HG03521 (cell line): ENCODE measurements around the gene FRMPD3.
"Not testable (repeated sequence)": the region's sequence is repeated elsewhere in the genome, so short reads cannot be mapped to it uniquely, and the experiment has no call there.

Experiments
- ATAC-seq: cut with Tn5 transposase; IDR thresholded peaks from one replicate; pipeline ENCODE4 v1.9.1; 2021; ENCODE audit warnings: mild to moderate bottlenecking, moderate library complexity; ENCODE audit not compliant: unreplicated experiment

The FRMPD3 gene

GRCh38 chrX:107448998-107449835 is at the start of gene FRMPD3:
Gene FRMPD3, plus strand, starts transcription at chrX:107449652. Its CDS starts 76,937 bp downstream, at chrX:107526589.
- ATAC-seq: no peak

GRCh38 chrX:107420571-107420970 is 28.9 kb upstream of the FRMPD3 start:
- no peak for ATAC-seq

DNA sequence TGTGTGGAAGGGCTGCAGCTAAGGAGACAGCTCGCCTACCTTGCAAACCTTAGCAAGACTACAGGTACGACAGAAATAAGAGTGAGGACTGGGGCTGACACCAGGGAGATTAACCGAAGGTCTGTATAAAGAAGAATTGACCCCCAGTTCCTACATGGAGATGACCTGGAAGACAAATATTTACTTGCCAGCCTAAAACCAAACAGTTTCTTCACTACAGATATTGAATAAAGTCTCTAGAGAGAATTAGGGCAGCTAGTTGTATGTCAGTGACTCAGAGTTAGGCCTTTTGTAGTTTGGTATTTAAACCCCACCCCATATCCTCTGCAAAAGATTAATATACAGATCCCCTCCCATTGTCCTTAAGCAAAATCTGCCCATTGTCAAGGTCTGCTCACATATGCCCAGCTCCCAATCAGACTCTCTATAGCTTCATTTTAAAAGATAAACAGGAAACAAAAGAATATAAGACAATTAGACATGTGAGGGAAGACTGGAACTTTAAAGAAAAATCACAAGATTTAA is 28.1 kb upstream of the FRMPD3 start:
- ATAC-seq: no peak

- ATAC-seq: no peak
Measured at GRCh38 chrX:107429090-107429489, 20.4 kb upstream of the FRMPD3 start.

DNA sequence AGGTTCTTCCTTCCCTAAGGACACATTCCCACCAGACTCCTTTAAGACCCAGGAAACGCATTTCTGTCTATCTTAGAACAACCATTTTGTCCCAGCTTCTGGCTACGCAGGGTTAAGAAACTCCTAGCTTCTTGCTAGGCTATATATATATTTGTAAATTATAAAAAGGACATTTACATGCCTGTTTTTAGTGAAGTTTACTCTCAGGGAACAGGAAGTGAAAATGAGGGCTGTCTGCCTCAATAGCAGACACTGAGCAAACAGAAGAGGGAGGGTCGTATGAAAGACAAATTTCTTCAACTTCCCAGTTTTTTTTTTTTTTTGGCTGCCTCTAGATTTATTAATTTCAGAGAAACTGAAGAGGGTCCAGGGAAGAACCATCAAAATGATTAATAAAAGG is 9.3 kb upstream of the FRMPD3 start:
- no peak for ATAC-seq

DNA sequence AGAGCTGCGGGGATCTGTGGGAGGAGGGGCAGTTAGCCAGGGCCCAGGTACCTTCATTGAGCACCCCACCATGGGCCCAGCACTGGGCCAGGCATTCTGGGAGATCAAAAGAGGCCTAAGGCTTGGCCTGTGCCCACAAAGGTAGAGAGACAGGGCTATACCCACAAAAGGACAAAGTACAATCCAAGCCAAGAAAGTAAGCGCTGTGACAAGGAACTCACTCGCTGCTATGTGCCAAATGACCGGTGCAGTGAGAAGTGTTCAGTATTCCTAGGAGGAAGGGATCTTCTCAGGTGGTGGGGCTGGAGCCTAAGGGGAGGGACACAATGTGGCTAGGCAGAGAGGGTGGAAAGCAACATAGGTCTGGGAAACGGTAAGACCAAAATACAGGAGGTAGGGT is 8.8 kb upstream of the FRMPD3 start:
- ATAC-seq: no peak

DNA sequence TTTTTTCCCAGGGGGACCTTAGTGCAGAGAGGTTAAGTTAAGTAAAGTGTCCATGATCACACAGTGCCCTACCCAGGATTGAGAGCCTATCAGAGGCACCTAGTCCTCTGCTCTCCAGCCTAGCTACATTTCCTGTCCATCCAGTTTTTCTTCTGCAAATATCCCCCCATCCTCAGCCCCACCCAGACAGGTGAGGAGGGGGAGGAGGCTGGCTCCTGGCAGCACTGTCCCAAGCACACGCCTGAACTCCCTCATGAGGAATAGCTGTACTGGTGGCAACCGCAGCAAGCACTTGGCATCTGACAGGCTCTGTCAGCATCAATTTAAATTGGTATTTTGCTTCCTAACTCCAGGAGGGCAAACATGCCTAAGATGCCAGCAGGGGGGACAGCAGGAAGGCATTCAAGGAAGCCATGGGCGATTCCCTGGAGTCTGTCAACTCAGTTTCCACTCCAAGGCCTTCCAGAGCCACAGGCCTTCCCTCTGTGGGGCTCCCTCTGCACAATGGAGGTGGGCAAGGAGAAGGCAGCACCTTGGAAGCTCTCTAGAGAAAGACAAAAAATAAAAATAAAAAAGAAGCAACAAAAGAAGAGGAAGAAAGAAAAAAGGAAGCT is 6.4 kb upstream of the FRMPD3 start:
- ATAC-seq: no peak

- ATAC-seq: no peak
Measured at GRCh38 chrX:107445146-107445545, 4.3 kb upstream of the FRMPD3 start.

DNA sequence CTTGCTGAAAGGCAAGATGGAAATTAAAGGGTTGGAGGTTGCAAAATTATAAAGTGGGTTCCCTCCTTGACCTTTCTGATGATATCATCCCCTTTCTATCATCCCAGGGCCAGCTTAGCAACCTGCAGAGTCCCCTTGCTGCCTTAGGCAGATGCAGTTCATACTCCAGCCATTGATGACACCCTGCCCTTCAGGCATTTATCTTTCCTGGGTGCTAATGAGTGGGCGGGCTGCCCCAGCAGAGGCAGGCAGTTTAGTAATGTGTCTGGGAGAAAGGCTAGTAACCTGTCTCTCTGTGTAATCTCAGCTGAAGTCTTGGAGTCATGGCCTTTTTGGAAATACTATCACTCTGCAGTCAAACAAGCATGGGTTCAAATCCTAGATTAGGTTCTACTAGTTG is 3.8 kb upstream of the FRMPD3 start:
- no peak for ATAC-seq

DNA sequence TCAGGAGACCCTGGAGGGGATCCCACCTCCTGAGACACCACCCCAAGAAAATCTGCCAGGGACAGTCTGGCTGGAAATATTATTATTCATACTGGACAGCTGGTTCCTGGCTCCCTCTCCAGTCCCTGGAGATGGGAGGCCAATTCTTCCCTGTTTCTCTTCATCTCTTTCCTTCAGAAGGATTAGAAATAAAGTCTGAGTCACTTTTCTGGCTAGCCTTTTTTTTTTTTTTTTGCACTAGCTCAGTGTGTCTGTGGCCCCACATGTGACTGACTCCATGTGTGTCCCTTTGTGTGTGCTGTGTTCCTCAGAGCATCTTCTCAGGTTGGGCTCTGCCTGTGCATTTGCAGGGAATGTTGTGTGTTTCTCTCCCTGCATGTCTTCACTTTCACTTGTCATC is 1.8 kb upstream of the FRMPD3 start:
- ATAC-seq: no peak

- ATAC-seq: no peak
Measured at GRCh38 chrX:107448625-107448997, 841 bp upstream of the FRMPD3 start.

- no peak for ATAC-seq
Measured at GRCh38 chrX:107450823-107451509, 1.5 kb downstream of the FRMPD3 start.

DNA sequence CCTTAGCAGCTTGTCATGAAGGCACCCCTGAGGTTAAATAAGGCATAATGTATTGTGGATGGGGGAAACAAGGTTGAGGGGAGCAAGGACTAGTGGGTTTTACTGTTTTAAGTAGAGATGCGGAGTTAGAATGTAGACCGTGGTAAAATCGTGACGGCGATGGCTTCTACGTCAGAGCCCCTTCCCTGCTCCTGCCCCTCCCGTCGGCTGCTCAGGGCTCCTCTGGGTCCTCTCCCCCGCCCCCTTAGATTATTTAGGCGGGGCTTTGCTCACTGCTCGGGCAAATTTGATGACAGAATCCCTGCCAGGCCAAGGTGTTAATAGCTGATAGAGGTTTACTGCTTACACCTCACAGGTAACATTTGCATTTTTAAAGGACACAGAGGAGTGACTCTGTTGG is 2.3 kb downstream of the FRMPD3 start:
- ATAC-seq: no peak

DNA sequence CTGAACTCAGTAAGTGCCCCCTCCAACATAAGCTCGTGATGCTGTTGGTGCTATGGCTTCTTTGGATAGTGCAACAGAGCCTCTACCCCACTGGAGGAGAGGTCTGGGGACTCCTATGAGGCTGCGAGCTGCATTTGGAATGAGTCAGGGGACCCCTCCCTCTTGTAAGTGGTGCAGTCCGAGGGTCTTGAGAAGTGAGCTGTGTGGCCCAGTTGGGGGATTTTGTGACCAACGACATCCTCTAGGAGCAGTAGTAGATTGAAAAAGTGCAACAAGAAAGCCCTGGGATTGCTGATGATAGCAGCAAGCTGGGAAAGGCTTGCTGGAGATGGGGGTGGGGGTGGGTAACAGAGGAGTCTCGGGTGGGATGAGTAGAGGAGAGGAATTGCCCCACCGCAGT is 3.1 kb downstream of the FRMPD3 start:
- no peak for ATAC-seq

GRCh38 chrX:107454302-107454701 is 4.8 kb downstream of the FRMPD3 start:
- peak; percentile 76 for ATAC-seq

DNA sequence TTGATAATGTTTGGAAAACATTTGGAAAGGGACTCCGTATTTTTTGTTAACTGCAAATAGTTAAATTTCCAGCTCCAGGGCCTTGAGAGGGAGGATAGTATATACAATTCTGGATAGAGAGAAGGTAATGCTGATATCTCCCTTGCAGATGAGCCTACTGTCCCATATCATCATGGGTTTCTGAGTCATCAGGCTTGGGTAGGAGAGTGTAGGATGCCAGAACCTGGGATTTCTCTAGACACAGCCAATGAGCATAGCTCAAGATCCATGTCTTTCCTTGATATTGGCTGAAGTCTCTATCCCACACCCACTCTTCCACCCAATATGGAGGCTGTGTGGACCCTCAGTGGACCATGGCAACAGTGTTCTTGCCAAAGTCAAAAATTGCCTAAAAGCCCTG is 7.8 kb downstream of the FRMPD3 start:
- no peak for ATAC-seq

GRCh38 chrX:107465932-107466620 is 16.6 kb downstream of the FRMPD3 start:
- ATAC-seq: peak; percentile 72

GRCh38 chrX:107467271-107467670 is 17.8 kb downstream of the FRMPD3 start:
- ATAC-seq: no peak

DNA sequence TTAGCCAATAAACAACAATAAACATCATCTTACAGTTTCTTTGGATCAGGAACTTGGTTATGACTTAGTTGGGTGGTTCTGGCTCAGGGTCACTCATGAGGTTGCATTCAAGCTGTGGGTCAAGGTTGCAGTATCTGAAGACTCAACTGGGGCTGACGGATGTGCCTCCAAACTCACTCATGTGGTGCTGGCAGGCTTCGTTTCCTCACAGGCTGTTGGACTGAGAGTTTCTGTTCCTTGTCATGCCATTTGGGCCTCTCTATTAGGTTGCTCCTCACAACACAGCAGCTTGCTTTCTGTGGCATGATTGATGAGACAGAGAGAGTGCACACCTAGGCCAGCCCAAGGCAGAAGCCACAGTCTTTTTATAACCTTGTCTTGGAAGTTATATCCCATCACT is 20.7 kb downstream of the FRMPD3 start:
- ATAC-seq: no peak

- no peak for ATAC-seq
Measured at GRCh38 chrX:107470971-107471370, 21.5 kb downstream of the FRMPD3 start.

- ATAC-seq: not testable (repeated sequence)
Measured at GRCh38 chrX:107471420-107471819, 22.0 kb downstream of the FRMPD3 start.
